Measurements from ENCODE around the gene SH3D19.
"Not testable (repeated sequence)": the region's sequence is repeated elsewhere in the genome, so short reads cannot be mapped to it uniquely, and the experiment has no call there.

The SH3D19 gene

GRCh38 chr4:151148261-151148660 is 177.1 kb downstream of the SH3D19 start:
- DNase-seq (ENCODE audit: low read depth): no peak

GRCh38 chr4:151147000-151147399 is 178.4 kb downstream of the SH3D19 start:
- no peak for DNase-seq (ENCODE audit: low read depth)

GRCh38 chr4:151144329-151145072 is 180.9 kb downstream of the SH3D19 start:
- DNase-seq (ENCODE audit: low read depth): no peak

- DNase-seq (ENCODE audit: low read depth): no peak
Measured at GRCh38 chr4:151143811-151144210, 181.6 kb downstream of the SH3D19 start.

- DNase-seq (ENCODE audit: low read depth): no peak
Measured at GRCh38 chr4:151143162-151143561, 182.2 kb downstream of the SH3D19 start.

- no peak for DNase-seq (ENCODE audit: low read depth)
Measured at GRCh38 chr4:151142758-151143157, 182.6 kb downstream of the SH3D19 start.

- DNase-seq (ENCODE audit: low read depth): no peak
Measured at GRCh38 chr4:151139814-151140213, 185.6 kb downstream of the SH3D19 start.

- DNase-seq (ENCODE audit: low read depth): not testable (repeated sequence)
Measured at GRCh38 chr4:151136048-151136447, 189.4 kb downstream of the SH3D19 start.

- DNase-seq (ENCODE audit: low read depth): no peak
Measured at GRCh38 chr4:151133311-151133710, 192.1 kb downstream of the SH3D19 start.

- DNase-seq (ENCODE audit: low read depth): no peak
Measured at GRCh38 chr4:151129796-151130195, 195.6 kb downstream of the SH3D19 start.

GRCh38 chr4:151117371-151117962 is 207.9 kb downstream of the SH3D19 start:
- no peak for DNase-seq (ENCODE audit: low read depth)

GRCh38 chr4:151114986-151115385 is 210.4 kb downstream of the SH3D19 start:
- no peak for DNase-seq (ENCODE audit: low read depth)

GRCh38 chr4:151114338-151114737 is 211.1 kb downstream of the SH3D19 start:
- no peak for DNase-seq (ENCODE audit: low read depth)

- DNase-seq (ENCODE audit: low read depth): no peak
Measured at GRCh38 chr4:151110236-151110635, 215.2 kb downstream of the SH3D19 start.

- no peak for DNase-seq (ENCODE audit: low read depth)
Measured at GRCh38 chr4:151107063-151107462, 218.3 kb downstream of the SH3D19 start.

- no peak for DNase-seq (ENCODE audit: low read depth)
Measured at GRCh38 chr4:151105454-151106032, 219.9 kb downstream of the SH3D19 start.

GRCh38 chr4:151104621-151105020 is 220.8 kb downstream of the SH3D19 start:
- no peak for DNase-seq (ENCODE audit: low read depth)

- DNase-seq (ENCODE audit: low read depth): no peak
Measured at GRCh38 chr4:151103758-151104157, 221.6 kb downstream of the SH3D19 start.

- no peak for DNase-seq (ENCODE audit: low read depth)
Measured at GRCh38 chr4:151100531-151100930, 224.9 kb downstream of the SH3D19 start.

GRCh38 chr4:151099976-151100417 is 225.4 kb downstream of the SH3D19 start:
- no peak for DNase-seq (ENCODE audit: low read depth)

GRCh38 chr4:151099229-151099975 is 226.0 kb downstream of the SH3D19 start, which contains the start of gene RPS3A:
RPS3A (plus strand) TSS chr4:151099628; CDS start chr4:151099653, 25 bp downstream.
- peak; percentile 98 for DNase-seq (ENCODE audit: low read depth)

- DNase-seq (ENCODE audit: low read depth): no peak
Measured at GRCh38 chr4:151098979-151099228, 226.5 kb downstream of the SH3D19 start.

GRCh38 chr4:151097759-151098158 is 227.6 kb downstream of the SH3D19 start:
- DNase-seq (ENCODE audit: low read depth): no peak

Measured in activated T-helper 1 cell treated with Interleukin-2 at 50 U/mL for 16 hours (primary cell).